GM11168 (cell line): Measurements from ENCODE around the gene TMPRSS3.

Experiments
- in situ Hi-C: fragments of 300-500 bp; cut with MboI; formaldehyde crosslinking; loops from one replicate; pipeline ENCODE4 v1.12.0; 2022; ENCODE audit warnings: low sequenced_read_pairs; ENCODE audit not compliant: unreplicated experiment

Gene TMPRSS3

DNA sequence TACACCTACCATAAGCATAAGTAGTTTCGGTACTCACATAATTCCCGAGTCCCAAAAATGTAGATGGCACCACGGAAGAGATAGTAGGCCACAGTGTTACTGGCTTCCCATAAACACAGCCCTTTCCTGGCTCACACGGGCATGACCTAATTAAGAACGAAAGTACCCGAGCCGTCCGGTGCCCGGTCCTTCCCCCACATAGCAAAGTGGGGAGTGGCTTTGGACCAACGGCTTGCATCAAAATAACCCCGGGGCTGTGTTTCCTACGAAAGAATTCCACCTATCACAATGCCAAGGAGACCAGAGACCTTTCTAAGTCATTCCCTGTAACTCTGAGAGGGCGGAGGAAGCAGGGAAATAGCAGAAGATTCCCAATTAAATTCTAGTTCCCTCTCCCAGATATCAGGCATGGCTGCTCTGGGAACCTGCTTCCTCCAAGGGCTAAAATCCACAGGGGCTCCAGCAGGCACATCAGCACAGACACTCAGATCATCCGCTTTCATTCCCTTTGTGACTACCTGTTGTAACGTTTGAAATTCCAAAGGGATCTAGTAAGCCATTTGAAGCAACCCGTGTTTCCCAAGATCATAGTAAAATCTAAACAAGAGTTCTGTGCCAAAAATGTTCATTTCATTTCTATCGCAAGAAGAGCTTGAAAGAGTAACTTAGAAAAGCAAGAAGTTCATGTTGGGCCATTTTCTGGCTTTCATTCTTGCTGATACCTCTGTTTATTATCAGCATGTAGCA lies at the start of gene TMPRSS3:
Gene TMPRSS3, minus strand, starts transcription at position 148 of the 747 bp plus-strand sequence. CDS start 635 bp downstream, outside the sequence.
- in situ Hi-C loops, result no loop called here

DNA sequence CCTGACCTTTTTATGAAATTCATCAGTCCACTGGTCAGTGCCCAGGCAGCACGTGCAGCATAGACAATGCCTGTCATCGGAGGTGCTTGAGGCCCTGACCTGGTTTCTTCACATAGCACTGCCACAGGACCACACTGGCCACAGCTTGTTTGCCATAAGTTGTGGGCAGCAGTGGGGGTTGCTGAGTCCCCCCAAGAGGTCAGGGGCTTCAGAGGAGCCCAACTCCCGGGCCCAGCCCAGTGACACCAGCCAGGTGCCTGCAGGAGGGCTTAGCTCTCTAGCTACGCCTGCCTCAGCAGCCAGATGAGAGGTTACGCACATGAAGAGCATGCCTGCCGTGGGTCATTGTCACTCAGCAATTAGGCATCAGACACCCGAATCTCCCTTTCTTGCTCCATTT lies 49.5 kb upstream of the TMPRSS3 start:
- in situ Hi-C loops, result loop anchor here (5.0 to 10.0 kb wide), 4 partner anchors 53 to 291 kb away; partner anchors contain the start of gene TFF3

DNA sequence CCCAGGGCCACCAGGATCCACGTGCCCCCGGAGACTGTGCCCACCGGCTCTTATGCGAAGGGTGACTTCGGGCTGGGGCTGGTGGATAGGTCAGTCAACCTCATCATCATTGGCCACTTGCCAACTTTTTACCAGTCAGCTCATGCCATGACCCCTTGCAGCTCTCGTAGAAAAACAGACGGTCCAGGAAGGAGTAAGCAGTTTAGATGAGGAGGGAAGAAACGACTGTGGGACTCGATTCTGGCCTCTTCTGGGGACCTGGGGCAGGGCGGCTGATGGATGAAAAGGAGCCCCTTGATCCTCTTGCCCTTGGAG lies 48.9 kb upstream of the TMPRSS3 start:
- in situ Hi-C loops, result loop anchor here (5.0 to 10.0 kb wide), 4 partner anchors 52 to 290 kb away; partner anchors contain the start of gene TFF3

DNA sequence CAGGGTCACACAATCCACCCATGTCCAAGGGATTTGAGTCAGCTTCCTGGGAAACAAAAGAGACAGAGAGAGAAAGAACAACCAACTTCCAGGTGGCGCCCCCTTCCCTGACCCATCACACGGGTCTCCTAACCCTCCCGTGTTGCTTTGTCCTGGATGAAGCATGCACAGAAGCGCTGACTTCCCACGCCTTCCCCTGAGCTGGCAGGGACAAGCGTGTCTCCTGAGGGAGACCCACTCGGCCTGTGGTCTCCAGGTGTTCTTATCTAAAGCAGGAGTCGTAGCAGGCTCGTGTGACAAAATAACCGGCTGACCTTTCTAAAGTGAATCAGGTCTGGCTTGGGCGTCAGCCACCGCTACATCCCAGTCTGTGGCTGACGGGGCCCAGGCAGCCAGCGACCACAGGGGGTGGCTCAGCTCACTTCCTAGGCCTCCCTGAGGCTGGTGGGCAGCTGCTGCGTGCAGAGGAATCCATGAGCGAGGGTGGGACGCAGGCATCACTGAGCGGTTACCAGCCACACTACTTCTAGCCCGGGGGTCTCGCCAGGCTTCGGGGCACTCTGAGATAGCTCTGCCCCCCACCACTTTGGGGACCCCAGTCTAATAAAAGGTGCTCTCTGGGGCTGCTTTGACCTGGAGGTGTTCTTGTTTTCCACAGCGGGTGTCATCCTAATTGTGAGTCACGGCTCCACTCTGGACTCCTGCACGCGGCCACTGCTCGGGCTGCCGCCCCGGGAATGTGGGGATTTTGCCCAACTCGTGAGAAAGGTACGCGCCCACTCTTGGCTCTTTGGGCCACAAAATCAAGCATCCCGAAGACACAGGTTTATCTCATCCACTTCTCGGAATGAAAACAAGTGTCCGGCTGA lies 48.3 kb upstream of the TMPRSS3 start:
- in situ Hi-C loops, result loop anchor here (10.0 kb wide), 3 partner anchors 69 to 289 kb away; partner anchors contain the start of gene TFF3

DNA sequence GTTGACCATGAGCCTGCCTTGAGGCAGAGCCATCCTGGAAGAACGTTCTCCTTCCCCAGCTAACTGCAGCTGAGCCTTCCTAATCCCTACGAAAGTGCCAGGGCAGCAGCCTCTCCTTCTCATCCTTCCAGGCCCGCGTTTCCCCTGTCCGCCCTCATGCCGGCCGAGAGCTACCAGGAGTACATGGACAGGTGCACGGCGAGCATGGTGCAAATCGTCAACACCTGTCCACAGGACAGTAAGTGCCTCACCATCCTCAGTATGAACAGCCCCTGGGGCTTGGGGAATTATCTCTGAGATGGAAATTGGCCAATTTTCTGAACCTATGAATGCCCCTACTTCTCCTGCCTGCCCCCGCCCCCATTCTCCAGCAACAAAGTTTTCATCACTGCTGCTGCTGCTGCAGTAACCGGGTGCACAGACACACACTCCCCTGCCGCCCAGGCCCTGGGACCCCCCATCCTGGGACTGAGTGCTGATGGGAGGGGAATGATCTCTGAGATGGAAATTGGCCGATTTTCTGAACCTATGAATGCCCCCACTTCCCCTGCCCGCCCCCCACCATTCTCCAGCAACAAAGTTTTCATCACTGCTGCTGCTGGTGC lies 47.4 kb upstream of the TMPRSS3 start:
- in situ Hi-C loops, result loop anchor here (10.0 kb wide), 3 partner anchors 68 to 288 kb away; partner anchors contain the start of gene TFF3

DNA sequence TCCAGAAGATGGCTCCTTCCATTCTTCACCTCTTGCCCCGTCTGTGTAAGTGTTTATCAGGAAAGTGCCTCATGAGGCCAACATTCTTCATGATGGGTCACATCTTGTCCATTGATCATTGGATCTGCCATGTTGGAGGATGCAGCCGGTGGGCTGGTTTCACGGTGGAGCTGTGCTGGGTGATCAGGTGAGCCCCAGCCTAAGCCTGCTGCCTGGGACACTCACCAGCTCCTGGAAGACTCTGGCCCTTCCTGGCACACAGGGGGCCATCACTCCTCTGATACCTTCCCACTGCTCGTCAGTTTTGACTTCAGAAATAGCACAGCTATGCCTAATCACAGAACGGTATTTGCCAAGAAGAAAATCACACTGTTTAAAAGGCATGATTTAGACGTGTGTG lies 46.1 kb upstream of the TMPRSS3 start:
- in situ Hi-C loops, result loop anchor here (10.0 kb wide), 3 partner anchors 67 to 287 kb away; partner anchors contain the start of gene TFF3

DNA sequence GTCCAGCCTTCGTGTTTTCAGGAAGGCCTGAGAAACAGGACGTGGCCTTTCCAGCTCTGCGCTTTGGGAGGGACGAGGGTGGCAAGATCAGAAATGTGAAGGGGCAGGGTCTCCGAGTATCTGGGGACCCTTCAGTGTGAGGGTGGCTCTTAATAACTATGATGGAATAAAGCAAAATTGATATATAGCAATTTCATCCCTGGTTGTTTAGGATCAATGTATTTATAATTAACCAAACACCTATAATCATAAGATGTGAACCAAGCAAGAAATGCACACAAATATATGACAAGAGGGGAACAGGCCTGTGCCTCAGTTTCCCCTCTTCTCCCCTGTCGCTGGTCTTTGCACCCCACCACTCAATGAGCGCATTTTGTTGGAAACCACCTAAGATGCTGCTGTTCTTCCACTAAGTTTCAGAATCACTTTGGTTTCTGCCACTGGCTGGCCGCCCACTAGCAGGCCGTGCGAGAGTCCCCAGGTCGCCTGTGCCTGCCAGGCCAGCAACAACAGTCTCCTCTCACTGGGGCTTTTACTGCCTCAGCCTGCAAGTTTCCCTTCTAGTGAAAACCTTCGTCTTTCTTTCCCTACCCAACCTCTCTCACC lies 44.4 kb upstream of the TMPRSS3 start:
- in situ Hi-C loops, result loop anchor here (10.0 kb wide), 3 partner anchors 65 to 285 kb away; partner anchors contain the start of gene TFF3

DNA sequence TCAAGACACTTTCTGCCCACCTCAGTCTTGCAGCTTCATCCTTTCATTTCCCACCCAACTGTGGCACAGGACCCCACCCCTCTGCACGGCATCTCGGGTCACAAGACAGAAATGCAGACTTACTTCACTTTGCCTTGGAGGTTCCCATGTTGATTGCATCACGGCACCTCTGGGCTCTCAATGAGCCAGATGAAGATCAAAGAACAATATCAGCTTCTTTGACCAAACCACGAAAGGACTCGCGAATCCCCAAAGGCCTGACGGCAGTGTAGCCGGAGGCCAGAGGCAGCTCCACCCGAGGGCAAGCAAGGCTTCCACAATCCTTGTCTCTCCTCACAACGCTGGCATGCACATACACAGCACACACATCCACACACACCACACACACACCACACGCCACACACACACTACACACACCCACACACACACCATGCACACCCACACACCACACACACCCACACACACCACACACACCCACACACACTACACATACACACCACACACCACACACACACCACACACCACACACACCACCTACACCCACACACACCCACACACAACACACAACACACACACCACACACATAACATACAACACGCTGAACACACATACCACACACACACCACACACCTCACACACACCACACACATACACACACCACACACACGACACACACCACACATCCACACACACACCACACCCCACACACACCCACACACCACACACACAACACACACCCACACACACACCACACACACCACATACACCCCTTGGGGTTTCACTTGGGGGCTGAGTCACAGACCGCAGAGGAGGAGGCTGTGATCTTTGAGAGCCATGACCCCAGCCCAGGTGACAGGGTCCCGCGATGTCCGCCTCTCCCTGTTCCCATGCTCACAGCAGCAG lies 43.7 kb upstream of the TMPRSS3 start:
- in situ Hi-C loops, result loop anchor here (10.0 kb wide), 3 partner anchors 65 to 285 kb away; partner anchors contain the start of gene TFF3

DNA sequence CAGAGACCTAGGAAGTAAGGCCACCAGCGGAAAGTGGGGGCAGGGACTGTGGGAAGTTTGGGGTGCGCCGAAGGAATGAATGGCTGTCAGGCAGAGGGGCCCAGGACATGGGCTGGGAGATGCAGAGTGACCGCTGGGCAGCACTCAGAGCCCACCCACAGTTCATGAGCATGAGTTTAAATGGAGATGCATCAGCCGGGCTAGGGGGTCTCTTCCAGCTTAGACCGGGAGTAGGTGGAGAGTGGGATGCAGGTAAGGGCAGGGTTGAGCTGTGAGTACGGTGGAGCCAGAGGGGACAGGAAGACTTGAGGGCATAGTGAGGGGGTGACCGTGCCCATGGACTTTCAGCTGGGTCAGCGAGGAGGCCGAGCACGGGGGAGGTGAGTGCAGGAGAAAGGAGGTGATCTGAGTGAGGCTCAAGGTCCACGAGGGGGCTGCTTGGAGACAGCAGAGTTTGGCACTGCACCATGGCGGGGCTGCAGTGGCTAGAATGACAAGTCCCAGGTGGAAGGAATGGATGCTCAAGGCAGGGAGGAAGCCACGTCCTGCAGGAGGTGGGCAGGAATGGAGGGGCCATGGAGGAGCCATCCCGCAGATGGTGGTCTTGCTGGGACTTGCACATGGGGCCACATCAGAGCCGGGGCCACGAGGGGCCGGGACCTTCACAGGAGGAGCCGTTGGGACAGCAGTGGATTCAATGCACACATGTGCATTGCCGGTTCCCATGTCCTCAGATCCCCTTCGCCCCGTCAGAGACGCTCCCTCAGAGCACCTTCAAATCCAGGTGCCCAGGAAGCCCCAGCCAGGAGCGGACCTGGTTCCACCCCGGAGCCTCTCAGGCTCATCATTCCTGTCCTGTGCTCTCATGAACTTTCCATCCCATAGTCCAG lies 42.7 kb upstream of the TMPRSS3 start:
- in situ Hi-C loops, result no loop called here

DNA sequence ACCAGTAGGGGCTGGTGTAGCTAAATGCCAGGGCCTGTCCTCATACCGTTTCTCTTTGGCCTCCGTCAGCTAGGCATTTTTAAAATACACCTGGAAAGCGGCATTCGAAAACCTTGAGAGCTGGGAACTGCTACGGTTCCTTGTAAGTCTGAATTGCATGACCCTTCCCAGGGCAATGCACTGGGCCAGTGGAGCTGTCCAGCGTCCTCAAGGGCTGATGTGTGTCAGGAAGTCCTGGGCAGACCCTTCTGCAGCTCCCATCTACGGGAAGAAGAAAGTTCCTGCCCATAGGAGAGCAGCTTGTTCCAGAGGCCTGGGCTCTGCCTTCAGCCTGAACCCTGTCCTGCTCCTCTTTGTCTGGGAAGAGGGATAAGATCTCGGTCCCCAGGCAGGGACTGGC lies 41.9 kb upstream of the TMPRSS3 start:
- in situ Hi-C loops, result no loop called here

DNA sequence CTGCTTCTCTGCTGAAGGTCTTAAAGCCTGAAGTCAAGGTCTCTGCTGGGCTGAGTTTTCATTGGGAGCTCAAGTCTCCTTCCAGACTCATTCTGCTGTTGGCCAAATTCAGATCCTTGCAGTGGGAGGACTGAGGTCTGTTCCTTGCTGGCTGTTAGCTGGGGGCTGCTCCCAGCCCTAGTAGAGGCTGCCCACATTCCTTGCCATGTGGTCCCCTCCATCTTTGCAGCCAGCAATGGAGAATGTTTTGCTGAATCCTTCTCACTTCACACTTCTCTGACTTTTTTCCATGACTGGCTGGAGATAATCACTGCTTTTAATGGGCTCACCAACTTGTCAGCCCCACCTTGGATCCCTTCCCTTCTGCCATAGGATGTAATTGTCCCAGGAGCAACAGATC lies 41.1 kb upstream of the TMPRSS3 start:
- in situ Hi-C loops, result no loop called here

DNA sequence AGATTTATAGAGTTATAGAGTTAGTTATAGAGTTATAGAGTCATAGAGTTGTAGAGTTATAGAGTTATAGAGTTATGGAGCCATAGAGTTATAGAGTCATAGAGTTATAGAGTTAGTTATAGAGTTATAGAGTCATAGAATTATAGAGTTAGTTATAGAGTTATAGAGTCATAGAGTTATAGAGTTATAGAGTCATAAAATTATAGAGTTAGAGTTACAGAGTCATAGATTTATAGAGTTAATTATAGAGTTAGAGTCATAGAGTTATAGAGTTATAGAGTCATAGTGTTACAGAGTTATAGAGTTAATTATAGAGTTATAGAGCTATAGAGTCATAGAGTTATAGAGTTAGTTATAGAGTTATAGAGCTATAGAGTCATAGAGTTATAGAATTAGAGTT lies 40.0 kb upstream of the TMPRSS3 start:
- in situ Hi-C loops, result no loop called here

DNA sequence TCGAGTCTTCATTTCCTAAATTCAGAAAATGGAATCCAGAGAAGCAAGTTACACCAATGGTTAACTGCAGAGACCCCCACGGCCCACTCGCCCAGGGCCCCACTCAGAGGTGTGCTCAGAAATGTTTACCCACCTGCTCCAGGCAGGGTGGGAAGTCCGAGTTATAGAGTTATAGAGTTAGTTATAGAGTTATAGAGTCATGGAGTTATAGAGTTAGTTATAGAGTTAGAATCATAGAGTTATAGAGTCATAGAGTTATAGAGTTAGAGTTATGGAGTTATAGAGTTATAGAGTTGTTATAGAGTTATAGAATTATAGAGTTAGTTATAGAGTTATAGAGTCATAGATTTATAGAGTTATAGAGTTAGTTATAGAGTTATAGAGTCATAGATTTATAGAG lies 39.5 kb upstream of the TMPRSS3 start:
- in situ Hi-C loops, result no loop called here

DNA sequence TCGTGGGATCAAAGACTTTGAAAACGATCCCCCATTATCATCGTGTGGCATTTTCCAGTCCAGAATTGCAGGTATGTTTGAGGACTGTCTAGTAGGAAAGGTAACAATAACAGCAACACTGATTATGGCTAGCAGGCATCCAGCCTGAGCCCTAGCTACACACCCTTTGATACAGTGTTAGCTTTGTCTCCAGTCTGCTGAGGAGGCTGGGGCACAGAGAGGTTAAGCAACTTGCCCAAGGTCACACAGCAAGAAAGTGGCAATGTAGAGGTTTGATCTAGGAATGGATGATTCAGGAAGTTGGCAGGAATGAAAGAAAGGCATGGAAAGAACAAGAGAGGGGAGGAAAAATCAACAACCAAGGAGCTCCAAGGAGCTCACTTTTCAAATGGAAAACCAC lies 39.0 kb upstream of the TMPRSS3 start:
- in situ Hi-C loops, result no loop called here

DNA sequence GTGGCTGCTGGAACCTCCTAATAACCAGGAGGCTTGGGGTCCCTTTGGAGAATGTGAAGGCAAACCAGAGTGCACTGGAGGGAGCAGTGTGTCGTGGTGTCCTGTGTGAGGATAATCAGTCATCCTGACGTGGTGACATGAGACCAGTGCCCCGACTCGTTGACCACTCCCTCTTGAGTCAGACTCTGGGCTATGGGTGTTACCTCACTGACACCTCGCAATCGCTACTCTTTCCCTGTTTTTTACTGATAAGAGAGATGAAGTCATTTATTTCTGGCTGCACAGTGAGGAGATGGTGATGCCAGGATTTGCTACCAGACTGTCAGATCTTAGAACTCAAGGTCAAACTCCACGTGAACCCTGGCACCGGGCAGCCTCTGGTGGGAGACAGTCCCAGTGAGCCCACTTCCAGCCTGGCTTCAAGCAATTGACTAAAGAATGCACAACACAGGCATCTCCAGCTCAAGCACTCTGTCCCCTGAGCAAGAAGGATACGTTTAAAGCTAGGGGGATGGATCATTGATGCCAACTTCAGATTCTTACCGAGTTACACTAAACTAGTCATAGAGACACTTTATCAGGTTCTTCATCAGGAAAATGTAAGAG lies 38.2 kb upstream of the TMPRSS3 start:
- in situ Hi-C loops, result no loop called here

DNA sequence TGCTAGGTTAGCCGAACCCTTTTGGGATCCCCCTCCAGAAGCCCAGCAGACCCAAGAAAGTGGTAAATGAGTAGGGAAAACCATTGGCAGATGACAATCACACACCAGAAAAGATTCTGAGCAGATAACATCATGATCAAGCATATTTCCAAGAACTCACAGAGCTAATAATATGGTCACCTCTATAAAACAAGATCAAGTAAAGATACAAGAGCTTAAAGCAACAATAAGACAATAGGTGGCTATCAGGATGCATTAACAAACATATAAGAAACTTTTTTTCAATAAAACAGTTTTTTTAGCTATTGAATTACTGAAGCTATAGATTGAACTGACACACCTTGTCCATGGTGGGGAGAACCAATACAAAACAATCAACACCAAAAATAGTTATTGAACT lies 36.8 kb upstream of the TMPRSS3 start:
- in situ Hi-C loops, result no loop called here

DNA sequence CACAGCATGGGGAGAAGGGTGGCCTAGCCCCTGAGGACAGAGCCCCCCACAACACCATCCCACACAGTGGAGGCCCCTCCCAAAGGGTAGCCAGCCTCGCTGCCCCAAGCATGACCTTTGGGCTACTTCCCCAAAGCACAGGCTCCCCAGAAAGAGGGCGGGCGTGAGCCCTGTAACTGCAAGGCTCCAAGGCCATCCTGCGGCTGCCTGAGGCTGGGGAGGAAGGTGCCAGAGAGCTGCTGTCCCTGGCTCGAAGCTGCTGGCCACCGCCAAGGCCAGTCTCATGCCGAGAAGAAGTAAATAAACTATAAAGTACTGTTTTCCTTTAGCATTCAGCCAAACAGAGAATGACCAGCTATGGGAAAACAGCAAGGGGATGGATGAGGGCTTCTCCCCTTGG lies 35.3 kb upstream of the TMPRSS3 start:
- in situ Hi-C loops, result no loop called here

DNA sequence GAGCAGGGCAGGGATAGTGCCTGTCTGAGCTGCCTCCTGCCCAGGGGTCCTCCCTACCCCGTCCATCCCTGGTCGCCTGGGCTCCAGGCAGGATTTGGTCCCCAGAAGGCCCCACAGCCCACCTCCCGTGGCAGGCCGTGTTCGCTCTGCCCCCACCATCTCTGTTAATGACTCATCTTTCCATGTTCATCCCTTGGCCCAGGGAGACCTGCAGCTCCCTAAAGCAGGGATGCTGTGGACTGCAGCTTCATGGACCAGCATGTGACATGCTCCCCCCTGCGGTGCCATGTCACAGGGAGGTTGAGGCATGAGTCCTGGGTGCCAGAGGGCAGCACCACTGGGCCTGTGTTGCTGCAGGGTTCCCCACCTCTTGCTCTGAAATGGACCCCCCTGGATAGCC lies 34.7 kb upstream of the TMPRSS3 start:
- in situ Hi-C loops, result no loop called here
